ENCODE results near the gene ZNF501.

ZNF501 gene

GRCh38 chr3:44729384-44729910 lies at the start of gene ZNF501:
TSS of gene ZNF501 (plus strand) at chr3:44729635. CDS start at chr3:44734422, 4,787 bp downstream.
- Histone ChIP-seq H3K27me3 (ENCODE audit: control insufficient read depth, insufficient read depth, low read length) (no peaks in the 10 kb centered on the region), H3K9me3 (ENCODE audit: control insufficient read depth, insufficient read depth, low read length) (peaks cover 13% of the 10 kb centered on the region), H3K9ac (ENCODE audit: low read depth, low read length) (peak within 1 kb of the TSS; percentile 80), H3K36me3 (ENCODE audit: control insufficient read depth, insufficient read depth, low read length) (peaks cover 12% of the 10 kb centered on the region), H3K4me3 (ENCODE audit: low read depth, low read length) (peak within 1 kb of the TSS; percentile 73), H3K4me1 (ENCODE audit: control insufficient read depth, insufficient read depth, low read length) (peaks cover 2% of the 10 kb centered on the region)

- Histone ChIP-seq H3K27me3 (ENCODE audit: control insufficient read depth, insufficient read depth, low read length) (no peaks in the 10 kb centered on the region), H3K36me3 (ENCODE audit: control insufficient read depth, insufficient read depth, low read length) (peaks cover 3% of the 10 kb centered on the region), H3K9me3 (ENCODE audit: control insufficient read depth, insufficient read depth, low read length) (no peaks in the 10 kb centered on the region), H3K4me3 (ENCODE audit: low read depth, low read length) (no peak overlapping the region), H3K4me1 (ENCODE audit: control insufficient read depth, insufficient read depth, low read length) (peaks cover 3% of the 10 kb centered on the region), H3K9ac (ENCODE audit: low read depth, low read length) (no peak overlapping the region)
These were observed 48.4 kb upstream of the ZNF501 start for GRCh38 chr3:44680921-44681455.

DNA sequence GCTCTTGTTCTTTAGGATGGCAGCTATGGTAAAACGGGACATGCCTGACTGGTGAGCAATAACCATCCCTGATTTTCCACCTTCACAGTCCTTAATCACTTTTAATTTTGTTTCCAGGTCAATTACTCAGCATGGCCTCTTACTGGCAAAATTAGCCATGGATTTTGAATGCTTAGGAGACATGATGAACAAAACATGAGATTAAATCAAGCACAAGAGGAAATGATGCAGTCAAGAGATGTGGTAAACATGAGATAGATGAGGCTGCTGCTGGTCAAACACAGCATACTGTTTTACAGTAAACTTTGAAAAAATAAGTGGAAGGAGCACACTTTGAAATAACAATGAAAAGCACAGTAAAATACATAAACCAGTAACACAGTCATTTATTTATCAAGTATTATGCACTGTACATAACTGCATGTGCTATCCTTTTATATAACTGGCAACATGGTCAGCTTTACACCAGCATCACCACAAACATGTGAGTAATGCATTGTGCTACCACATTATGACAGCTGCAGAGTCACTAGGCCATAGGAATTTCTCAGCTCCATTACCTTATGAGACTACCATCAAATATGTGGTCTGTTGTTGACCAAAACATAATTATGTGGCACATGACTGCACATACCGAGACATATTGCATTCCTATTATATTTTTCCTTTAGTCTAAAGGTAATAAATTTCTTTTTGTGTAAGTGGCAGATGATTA lies 47.1 kb upstream of the ZNF501 start:
- peaks cover 3% of the 10 kb centered on the region for H3K36me3 ChIP-seq (ENCODE audit: control insufficient read depth, insufficient read depth, low read length)
- H3K9ac ChIP-seq (ENCODE audit: low read depth, low read length): no peak overlapping the region
- no peaks in the 10 kb centered on the region for H3K27me3 ChIP-seq (ENCODE audit: control insufficient read depth, insufficient read depth, low read length)
- peaks cover 3% of the 10 kb centered on the region for H3K4me1 ChIP-seq (ENCODE audit: control insufficient read depth, insufficient read depth, low read length)
- H3K4me3 ChIP-seq (ENCODE audit: low read depth, low read length): no peak overlapping the region
- no peaks in the 10 kb centered on the region for H3K9me3 ChIP-seq (ENCODE audit: control insufficient read depth, insufficient read depth, low read length)

DNA sequence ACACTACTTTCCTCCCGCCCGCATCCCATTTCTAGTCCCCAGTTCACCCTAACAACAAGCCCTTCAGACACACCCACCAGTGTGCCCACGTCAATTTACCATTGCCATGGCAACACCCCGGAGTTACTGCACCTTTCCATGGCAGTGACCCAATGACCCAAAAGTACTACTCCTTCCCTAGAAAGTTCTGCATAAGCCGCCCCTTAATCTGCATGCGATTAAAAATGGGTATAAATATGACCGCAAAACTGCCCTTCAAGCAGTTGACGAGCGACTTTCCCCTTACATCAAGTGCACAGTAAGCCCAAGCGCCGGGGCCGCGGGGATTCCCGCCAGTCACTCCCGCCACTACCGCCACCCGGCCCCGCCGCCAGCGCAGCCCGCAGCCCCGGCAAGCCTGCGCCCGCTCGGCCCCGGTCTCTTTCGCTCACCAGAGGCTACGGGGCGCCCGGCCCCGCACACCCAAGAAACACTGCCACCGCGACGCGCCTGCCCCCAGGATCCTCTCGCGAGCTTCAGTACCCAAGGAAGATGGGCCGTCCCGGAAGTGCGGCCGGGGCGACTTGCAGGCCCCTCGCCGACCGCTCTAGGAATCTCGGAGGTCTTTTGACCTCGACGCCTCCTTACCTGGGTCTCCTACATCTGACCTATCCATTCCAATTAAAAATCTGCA lies 44.2 kb upstream of the ZNF501 start:
- Histone ChIP-seq H3K4me3 (ENCODE audit: low read depth, low read length) (peak overlapping the region; percentile 85), H3K9me3 (ENCODE audit: control insufficient read depth, insufficient read depth, low read length) (no peaks in the 10 kb centered on the region), H3K9ac (ENCODE audit: low read depth, low read length) (no peak overlapping the region)

DNA sequence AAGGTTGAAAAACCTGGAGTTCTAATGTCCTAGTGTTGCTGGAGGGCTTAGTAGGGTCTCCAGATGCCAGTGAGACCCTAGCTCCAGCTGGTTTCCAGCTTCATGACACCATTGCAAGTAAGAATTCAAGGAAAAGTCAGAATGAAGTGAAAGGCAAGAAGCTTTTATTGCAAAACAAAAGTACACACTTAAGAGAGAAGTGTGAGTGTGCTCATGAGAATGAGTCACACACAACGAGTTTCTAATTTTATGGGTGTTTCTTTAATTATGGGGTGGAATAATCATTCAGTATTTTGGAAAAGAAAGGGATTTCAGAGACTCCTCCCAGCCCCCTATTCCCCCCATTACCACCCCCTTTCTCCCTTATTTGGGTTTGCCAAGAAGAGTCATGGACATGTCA lies 41.5 kb upstream of the ZNF501 start:
- H3K9me3 ChIP-seq (ENCODE audit: control insufficient read depth, insufficient read depth, low read length): no peaks in the 10 kb centered on the region
- H3K27me3 ChIP-seq (ENCODE audit: control insufficient read depth, insufficient read depth, low read length): no peaks in the 10 kb centered on the region
- H3K4me3 ChIP-seq (ENCODE audit: low read depth, low read length): no peak overlapping the region
- no peak overlapping the region for H3K9ac ChIP-seq (ENCODE audit: low read depth, low read length)
- peaks cover 3% of the 10 kb centered on the region for H3K4me1 ChIP-seq (ENCODE audit: control insufficient read depth, insufficient read depth, low read length)
- H3K36me3 ChIP-seq (ENCODE audit: control insufficient read depth, insufficient read depth, low read length): peaks cover 3% of the 10 kb centered on the region

More for the DNA sequence above, 44.2 kb upstream of the ZNF501 start:
- H3K27me3 ChIP-seq (ENCODE audit: control insufficient read depth, insufficient read depth, low read length): no peaks in the 10 kb centered on the region
- peaks cover 3% of the 10 kb centered on the region for H3K36me3 ChIP-seq (ENCODE audit: control insufficient read depth, insufficient read depth, low read length)
- peaks cover 3% of the 10 kb centered on the region for H3K4me1 ChIP-seq (ENCODE audit: control insufficient read depth, insufficient read depth, low read length)

GRCh38 chr3:44712455-44713075 lies 16.9 kb upstream of the ZNF501 start, which contains the start of gene ZNF502:
TSS of gene ZNF502 (plus strand) at chr3:44712660. CDS start at chr3:44720262, 7,602 bp downstream.
- H3K9ac ChIP-seq (ENCODE audit: low read depth, low read length): peak within 1 kb of the TSS; percentile 49
- peak within 1 kb of the TSS; percentile 76 for H3K4me3 ChIP-seq (ENCODE audit: low read depth, low read length)
- H3K4me1 ChIP-seq (ENCODE audit: control insufficient read depth, insufficient read depth, low read length): no peaks in the 10 kb centered on the region
- H3K27me3 ChIP-seq (ENCODE audit: control insufficient read depth, insufficient read depth, low read length): no peaks in the 10 kb centered on the region
- H3K9me3 ChIP-seq (ENCODE audit: control insufficient read depth, insufficient read depth, low read length): no peaks in the 10 kb centered on the region
- H3K36me3 ChIP-seq (ENCODE audit: control insufficient read depth, insufficient read depth, low read length): no peaks in the 10 kb centered on the region

- Histone ChIP-seq H3K27me3 (ENCODE audit: control insufficient read depth, insufficient read depth, low read length) (no peaks in the 10 kb centered on the region), H3K9ac (ENCODE audit: low read depth, low read length) (no peak overlapping the region), H3K9me3 (ENCODE audit: control insufficient read depth, insufficient read depth, low read length) (peaks cover 50% of the 10 kb centered on the region), H3K4me1 (ENCODE audit: control insufficient read depth, insufficient read depth, low read length) (no peaks in the 10 kb centered on the region), H3K36me3 (ENCODE audit: control insufficient read depth, insufficient read depth, low read length) (peaks cover 17% of the 10 kb centered on the region), H3K4me3 (ENCODE audit: low read depth, low read length) (no peak overlapping the region)
These were observed 8.0 kb upstream of the ZNF501 start for GRCh38 chr3:44721231-44722102.

- H3K9me3 ChIP-seq (ENCODE audit: control insufficient read depth, insufficient read depth, low read length): peaks cover 50% of the 10 kb centered on the region
- no peaks in the 10 kb centered on the region for H3K27me3 ChIP-seq (ENCODE audit: control insufficient read depth, insufficient read depth, low read length)
- H3K36me3 ChIP-seq (ENCODE audit: control insufficient read depth, insufficient read depth, low read length): peaks cover 17% of the 10 kb centered on the region
- no peak overlapping the region for H3K9ac ChIP-seq (ENCODE audit: low read depth, low read length)
- no peak overlapping the region for H3K4me3 ChIP-seq (ENCODE audit: low read depth, low read length)
- H3K4me1 ChIP-seq (ENCODE audit: control insufficient read depth, insufficient read depth, low read length): no peaks in the 10 kb centered on the region
These were observed 7.4 kb upstream of the ZNF501 start for GRCh38 chr3:44722103-44722401.

GRCh38 chr3:44734646-44735168 lies 5.3 kb downstream of the ZNF501 start:
- Histone ChIP-seq H3K36me3 (ENCODE audit: control insufficient read depth, insufficient read depth, low read length) (peaks cover 16% of the 10 kb centered on the region), H3K27me3 (ENCODE audit: control insufficient read depth, insufficient read depth, low read length) (no peaks in the 10 kb centered on the region), H3K9ac (ENCODE audit: low read depth, low read length) (no peak overlapping the region), H3K4me3 (ENCODE audit: low read depth, low read length) (no peak overlapping the region), H3K9me3 (ENCODE audit: control insufficient read depth, insufficient read depth, low read length) (peaks cover 16% of the 10 kb centered on the region), H3K4me1 (ENCODE audit: control insufficient read depth, insufficient read depth, low read length) (peaks cover 2% of the 10 kb centered on the region)

DNA sequence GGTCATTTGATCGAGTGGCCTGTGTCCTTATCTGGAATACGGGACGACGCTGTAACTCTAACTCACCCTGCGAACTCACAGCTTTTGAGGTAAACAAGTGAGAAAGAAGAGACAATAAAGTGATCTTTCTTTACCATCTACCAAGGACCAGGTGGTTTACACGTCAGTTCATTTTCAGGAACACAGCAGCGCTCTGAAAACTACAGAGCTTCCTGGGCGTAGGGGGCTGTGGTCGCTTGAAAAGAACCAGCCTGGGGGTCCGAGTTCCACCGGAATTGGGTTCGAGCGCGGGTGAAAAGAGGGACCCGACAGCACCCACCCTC lies 31.6 kb downstream of the ZNF501 start:
- H3K4me1 ChIP-seq (ENCODE audit: control insufficient read depth, insufficient read depth, low read length): no peaks in the 10 kb centered on the region
- H3K36me3 ChIP-seq (ENCODE audit: control insufficient read depth, insufficient read depth, low read length): peaks cover under 1% of the 10 kb centered on the region
- no peaks in the 10 kb centered on the region for H3K9me3 ChIP-seq (ENCODE audit: control insufficient read depth, insufficient read depth, low read length)
- peak overlapping the region; percentile 93 for H3K9ac ChIP-seq (ENCODE audit: low read depth, low read length)
- H3K4me3 ChIP-seq (ENCODE audit: low read depth, low read length): peak overlapping the region; percentile 98
- no peaks in the 10 kb centered on the region for H3K27me3 ChIP-seq (ENCODE audit: control insufficient read depth, insufficient read depth, low read length)
